HepG2 (cell line): ENCODE data around the gene HOXD8. TPM values are rescaled to one million over a fixed set of nuclear protein-coding genes. Genes with fewer than 3 reads are reported as not detected.
A peak's percentile ranks its signal among the peaks of the same experiment; 100 is the strongest.

Experiments
- AGO2 ChIP-seq: fragments of 200-400 bp; formaldehyde crosslinking; optimal IDR thresholded peaks from 2 replicates; pipeline ENCODE3; 2017; ENCODE audit warnings: mild to moderate bottlenecking, low read depth, low read length, moderate library complexity
- GFI1 ChIP-seq: sonication (generic); formaldehyde crosslinking; IDR thresholded peaks from 2 replicates; pipeline ENCODE4 v1.5.0; 2020; ENCODE audit warnings: missing genetic modification reagents, mild to moderate bottlenecking, borderline replicate concordance
- HMGA1 ChIP-seq: sonication (generic); formaldehyde crosslinking; conservative IDR thresholded peaks from 2 replicates; pipeline ENCODE4 v1.4.0; 2020; ENCODE audit warnings: missing genetic modification reagents
- HNRNPH1 ChIP-seq: fragments of 200-400 bp; formaldehyde crosslinking; optimal IDR thresholded peaks from 2 replicates; pipeline ENCODE3; 2017; ENCODE audit warnings: mild to moderate bottlenecking, low read depth, low read length
- JUND ChIP-seq: sonication (generic); formaldehyde crosslinking; IDR thresholded peaks from 2 replicates; pipeline ENCODE4 v1.8.0; 2022; ENCODE audit warnings: mild to moderate bottlenecking, missing genetic modification reagents
- KAT8 ChIP-seq: IDR thresholded peaks from 2 replicates; pipeline ENCODE4 v1.6.1; 2016; ENCODE audit warnings: missing genetic modification reagents, missing compliant biosample characterization
- KDM1A ChIP-seq: IDR thresholded peaks from 2 replicates; pipeline ENCODE4 v1.6.1; 2016; ENCODE audit warnings: missing compliant biosample characterization
- KLF9 ChIP-seq: IDR thresholded peaks from 2 replicates; pipeline ENCODE4 v1.6.1; 2016; ENCODE audit warnings: low read depth
- KMT2A ChIP-seq: sonication (generic); formaldehyde crosslinking; IDR thresholded peaks from 2 replicates; pipeline ENCODE4 v1.4.0; 2020; ENCODE audit warnings: missing genetic modification reagents
- MIER3 ChIP-seq: IDR thresholded peaks from 2 replicates; pipeline ENCODE4 v1.6.1; 2016; ENCODE audit warnings: missing compliant biosample characterization, borderline replicate concordance
- MXD1 ChIP-seq: sonication (generic); formaldehyde crosslinking; IDR thresholded peaks from 2 replicates; pipeline ENCODE4 v1.4.0; 2020; ENCODE audit warnings: mild to moderate bottlenecking, missing genetic modification reagents
- MXD3 ChIP-seq: IDR thresholded peaks from 2 replicates; pipeline ENCODE4 v1.6.1; 2016; ENCODE audit warnings: mild to moderate bottlenecking, missing biosample characterization, missing genetic modification reagents
- POLR2AphosphoS5 ChIP-seq: IDR thresholded peaks from 2 replicates; pipeline ENCODE4 v1.6.1; 2012; ENCODE audit warnings: low read depth, low read length
- RNF219 ChIP-seq: sonication (generic); formaldehyde crosslinking; IDR thresholded peaks from 2 replicates; pipeline ENCODE4 v1.5.0; 2020; ENCODE audit warnings: mild to moderate bottlenecking, missing genetic modification reagents
- SMAD9 ChIP-seq: sonication (generic); formaldehyde crosslinking; IDR thresholded peaks from 2 replicates; pipeline ENCODE4 v1.5.1; 2020; ENCODE audit warnings: mild to moderate bottlenecking, missing genetic modification reagents
- SOX13 ChIP-seq, 3 experiments: fragments of 450-650 bp in 1 of 3; sonication (generic) in 1 of 3; formaldehyde crosslinking in 1 of 3; IDR thresholded peaks in 2 of 3; conservative IDR thresholded peaks in 1 of 3; 2 replicates each; pipeline versions ENCODE4 v1.5.0 to v1.6.1; 2016 to 2020; ENCODE audit warnings: antibody characterized with exemption in 1 of 3, mild to moderate bottlenecking in 1 of 3, missing compliant biosample characterization in 1 of 3, missing genetic modification reagents in 1 of 3, moderate library complexity in 1 of 3
- SP1 ChIP-seq, 2 experiments: fragments of 450-650 bp in 1 of 2; sonication (generic) in 1 of 2; formaldehyde crosslinking in 1 of 2; IDR thresholded peaks; 2 replicates each; pipeline versions ENCODE4 v1.4.0 to v1.6.1; 2016 to 2020; ENCODE audit warnings: missing genetic modification reagents in 1 of 2
- SP4 ChIP-seq: sonication (generic); formaldehyde crosslinking; IDR thresholded peaks from 2 replicates; pipeline ENCODE4 v1.8.1; 2023; ENCODE audit warnings: mild to moderate bottlenecking, missing genetic modification reagents
- ZBTB3 ChIP-seq: sonication (generic); formaldehyde crosslinking; IDR thresholded peaks from 2 replicates; pipeline ENCODE4 v1.4.0; 2020; ENCODE audit warnings: low read depth, mild to moderate bottlenecking, moderate library complexity, missing genetic modification reagents, borderline replicate concordance
- ZNF232 ChIP-seq: sonication (generic); formaldehyde crosslinking; IDR thresholded peaks from 2 replicates; pipeline ENCODE4 v1.4.0; 2020; ENCODE audit warnings: missing genetic modification reagents, borderline replicate concordance
- ZNF484 ChIP-seq: sonication (generic); formaldehyde crosslinking; IDR thresholded peaks from 2 replicates; pipeline ENCODE4 v1.5.1; 2020; ENCODE audit warnings: mild to moderate bottlenecking, low read depth, missing genetic modification reagents, borderline replicate concordance
- ZNF598 ChIP-seq: sonication (generic); formaldehyde crosslinking; IDR thresholded peaks from 2 replicates; pipeline ENCODE4 v1.5.1; 2020; ENCODE audit warnings: mild to moderate bottlenecking, missing genetic modification reagents, borderline replicate concordance
- ZNF709 ChIP-seq: sonication (generic); formaldehyde crosslinking; IDR thresholded peaks from 2 replicates; pipeline ENCODE4 v1.5.0; 2020; ENCODE audit warnings: mild to moderate bottlenecking, missing genetic modification reagents
- ZSCAN20 ChIP-seq: sonication (generic); formaldehyde crosslinking; IDR thresholded peaks from 2 replicates; pipeline ENCODE4 v1.4.0; 2020; ENCODE audit warnings: missing genetic modification reagents, mild to moderate bottlenecking, borderline replicate concordance
- ZUFSP ChIP-seq: sonication (generic); formaldehyde crosslinking; IDR thresholded peaks from 2 replicates; pipeline ENCODE4 v1.9.0; 2021; ENCODE audit warnings: missing genetic modification reagents, mild to moderate bottlenecking, borderline replicate concordance
- polyA plus RNA-seq, 8 experiments: library from polyadenylated mRNA; depleted of rRNA in 3 of 8; stranded (reverse) in 7 of 8; unstranded in 1 of 8; fragments of >200 nt; fragmentation: Illumina TruSeq in 4 of 8; extraction: Trizol in 4 of 8; gene quantifications; 2 replicates each; pipeline versions ENCODE4 v1.2.1 to v1.2.3, GENCODE V29; 2011 to 2016; ENCODE audit warnings: low read depth in 4 of 8, missing spikeins in 1 of 8, mixed read lengths in 1 of 8; ENCODE audit not compliant: insufficient read depth in 1 of 8
- total RNA-seq, 5 experiments: library from RNA; depleted of rRNA; stranded (reverse); fragments of >200 nt; fragmentation: Illumina TruSeq; extraction: Trizol; gene quantifications; 2 replicates each; pipeline ENCODE4 v1.2.3, GENCODE V29; 2016; ENCODE audit warnings: low read depth in 1 of 5

Gene HOXD8
- total and polyA plus RNA-seq, 2 of the 13 experiments (the other 11 are each of a cell fraction or from before 2014, with no cell fraction given): not detected

- TF ChIP-seq ZUFSP (no peak), SP4 (no peak), HMGA1 (CRISPR knock-in tag) (no peak), ZNF484 (CRISPR knock-in tag) (no peak), ZNF232 (CRISPR knock-in tag) (peak; percentile 58; the same call in 1 of the 2 replicates), SP1 (IDR thresholded peaks at IDR 0.05) (no peak), SP1 (CRISPR knock-in tag; IDR thresholded peaks at IDR 0.05) (no peak), ZNF598 (CRISPR knock-in tag) (0 out of 2 replicates have a peak, but pooled peaks have one; percentile 72), POLR2AphosphoS5 (no peak), KMT2A (CRISPR knock-in tag) (no peak), JUND (CRISPR knock-in tag) (no peak), AGO2 (no peak), ZNF709 (CRISPR knock-in tag) (peak; percentile 26; the same call in 1 of the 2 replicates), KDM1A (CRISPR knock-in tag) (no peak), ZSCAN20 (CRISPR knock-in tag) (no peak), HNRNPH1 (no peak), KLF9 (no peak), ZBTB3 (CRISPR knock-in tag) (no peak), MXD3 (CRISPR knock-in tag) (peak; percentile 91; the same call in 1 of the 2 replicates), SMAD9 (CRISPR knock-in tag) (no peak), MXD1 (0 out of 2 replicates have a peak, but pooled peaks have one; percentile 40), SOX13 (IDR thresholded peaks at IDR 0.05) (no peak), SOX13 (CRISPR knock-in tag; conservative IDR thresholded peaks at IDR 0.05 in 1 of 2, IDR thresholded peaks at IDR 0.05 in 1 of 2) (peak in 1 of 2 experiments; percentile 37; a peak in 1 of 4 replicates), KAT8 (no peak), GFI1 (no peak), MIER3 (CRISPR knock-in tag) (peak; percentile 24; the same call in 1 of the 2 replicates), RNF219 (CRISPR knock-in tag) (no peak)
Measured at GRCh38 chr2:176096986-176097819, 32.3 kb upstream of the HOXD8 start (continued).
